Uterine smooth muscle cell (primary cell): ENCODE data around the gene PRTG. TPM values are rescaled to one million over a fixed set of nuclear protein-coding genes. Genes with fewer than 3 reads are reported as not detected.

Source experiments
- total RNA-seq: library from RNA; depleted of rRNA; stranded (reverse); fragments of >200 nt; gene quantifications from 2 replicates; pipeline ENCODE4 v1.2.3, GENCODE V29; 2014

PRTG gene
- 1.5 and 3.1 TPM in 2 replicates for total RNA-seq

GRCh38 chr15:55742927-55743728 is at the start of gene PRTG:
Gene PRTG, minus strand, starts transcription at chr15:55743152. Its CDS starts 221 bp downstream, at chr15:55742931.

DNA sequence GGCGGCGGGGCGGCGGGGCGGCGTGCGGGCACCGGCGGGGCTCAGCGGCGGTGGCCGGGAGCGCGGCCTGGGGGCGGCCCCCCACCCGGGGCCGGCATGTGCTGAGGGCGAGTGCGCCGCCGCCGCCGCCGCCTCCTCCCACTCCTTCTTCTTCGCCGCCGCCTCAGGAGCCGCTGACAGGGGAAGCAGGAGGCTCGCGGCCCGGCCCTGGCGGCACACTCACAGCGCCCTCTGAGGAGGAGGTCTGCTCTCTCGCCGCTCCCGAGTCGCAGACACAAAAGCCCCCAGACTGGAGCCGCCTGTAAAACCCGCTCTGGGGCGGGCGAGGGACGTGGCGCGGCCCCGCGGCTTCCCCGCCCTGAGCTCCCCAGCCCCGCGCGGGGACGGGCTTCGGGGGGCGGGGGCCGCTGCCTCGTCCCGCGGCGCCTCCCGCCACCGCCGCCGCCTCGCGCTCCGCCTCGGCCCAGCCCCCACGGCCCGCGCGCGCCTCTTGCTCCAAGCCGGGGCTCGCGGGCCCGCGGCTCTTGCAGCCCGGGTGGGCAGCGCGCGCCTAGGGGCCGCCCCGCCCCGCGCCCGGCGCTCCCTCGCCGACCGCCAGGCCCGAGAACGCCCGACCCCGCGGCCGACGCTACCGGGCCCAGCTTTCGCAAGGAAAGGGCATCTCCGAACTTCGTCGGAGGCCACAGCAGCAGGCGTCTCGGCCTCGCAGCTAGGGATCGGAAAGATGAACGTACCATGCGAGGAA is 154.7 kb downstream of the PRTG start, which contains the start of gene PYGO1:
Gene PYGO1, minus strand, starts transcription at position 276 of the 745 bp plus-strand sequence. CDS start 462 bp downstream, outside the sequence.

Other genes starting within 250 kb of the PRTG start
- 1.00 and 2.1 TPM in 2 replicates for gene DNAAF4, start 234.9 kb downstream of the PRTG start, total RNA-seq
- 5.9 and 10.6 TPM in 2 replicates for gene PYGO1, start 154.8 kb downstream of the PRTG start, total RNA-seq